Neural cell (in vitro differentiated cells): ENCODE measurements around the gene MRNIP. TPM values are rescaled to one million over a fixed set of nuclear protein-coding genes. Genes with fewer than 3 reads are reported as not detected.

Source experiments
- H2AFZ ChIP-seq: fragments of 200-600, 300-800 bp; sonication (generic), shearing (Covaris generic); 2 replicates; pipeline ENCODE4 v1.6.0; 2014; ENCODE audit warnings: low read depth, mild to moderate bottlenecking, antibody characterized with exemption, low read length, moderate library complexity
- H3F3A ChIP-seq: fragments of 200-600 bp; shearing (Covaris generic); 2 replicates; pipeline ENCODE4 v1.6.1; 2016; ENCODE audit warnings: mild to moderate bottlenecking, moderate library complexity, mixed read lengths, antibody characterized with exemption, low read length; ENCODE audit not compliant: insufficient read depth, poor library complexity, severe bottlenecking
- H3K27ac ChIP-seq: fragments of 200-600, 300-800 bp; sonication (generic), shearing (Covaris generic); 2 replicates; pipeline ENCODE4 v1.5.1; 2014; ENCODE audit warnings: mild to moderate bottlenecking, low read length, moderate library complexity
- H3K27me3 ChIP-seq: fragments of 300-800, 200-600 bp; sonication (generic), shearing (Covaris generic); 2 replicates; pipeline ENCODE4 v1.6.0; 2014; ENCODE audit warnings: mild to moderate bottlenecking, low read depth, low read length, moderate library complexity; ENCODE audit not compliant: insufficient read depth
- H3K36me3 ChIP-seq: fragments of 300-800, 200-600 bp; sonication (generic), shearing (Covaris generic); 2 replicates; pipeline ENCODE4 v1.5.1; 2014; ENCODE audit warnings: mild to moderate bottlenecking, antibody characterized with exemption, low read length, moderate library complexity; ENCODE audit not compliant: insufficient read depth
- H3K4me2 ChIP-seq: fragments of 300-800, 200-600 bp; sonication (generic), shearing (Covaris generic); 2 replicates; pipeline ENCODE4 v1.6.0; 2014; ENCODE audit warnings: mild to moderate bottlenecking, low read length
- H3K4me3 ChIP-seq: fragments of 300-800, 200-600 bp; sonication (generic), shearing (Covaris generic); 2 replicates; pipeline ENCODE4 v1.5.1; 2014; ENCODE audit warnings: mild to moderate bottlenecking, low read length, moderate library complexity
- H3K79me2 ChIP-seq: fragments of 200-600 bp; shearing (Covaris generic); replicated peaks from 2 replicates; pipeline ENCODE4 v1.6.0; 2014; ENCODE audit warnings: mild to moderate bottlenecking, low read length, moderate library complexity; ENCODE audit not compliant: insufficient read depth
- H3K9ac ChIP-seq: fragments of 300-800, 200-600 bp; sonication (generic), shearing (Covaris generic); 2 replicates; pipeline ENCODE4 v1.6.1; 2016; ENCODE audit warnings: mild to moderate bottlenecking, low read length, mixed read lengths
- H3K9me2 ChIP-seq: fragments of 200-600 bp; shearing (Covaris generic); 2 replicates; pipeline ENCODE4 v1.6.1; 2016; ENCODE audit warnings: mild to moderate bottlenecking, low read length, mixed read lengths; ENCODE audit not compliant: insufficient read depth
- H3K9me3 ChIP-seq: fragments of 200-600, 300-800 bp; sonication (generic), shearing (Covaris generic); 2 replicates; pipeline ENCODE4 v1.6.1; 2016; ENCODE audit warnings: mild to moderate bottlenecking, mixed run types, low read length, moderate library complexity, mixed read lengths
- H4K20me1 ChIP-seq: fragments of 200-600 bp; shearing (Covaris generic); 2 replicates; pipeline ENCODE4 v1.6.1; 2016; ENCODE audit warnings: mild to moderate bottlenecking, mixed run types; ENCODE audit not compliant: insufficient read depth
- CTCF ChIP-seq: fragments of 450-650 bp; IDR thresholded peaks from 2 replicates; pipeline ENCODE4 v1.5.1; 2014; ENCODE audit warnings: antibody characterized with exemption, mild to moderate bottlenecking, moderate library complexity; ENCODE audit not compliant: poor library complexity, severe bottlenecking
- EP300 ChIP-seq: fragments of 450-650 bp; conservative IDR thresholded peaks from 2 replicates; pipeline ENCODE4 v1.6.1; 2014; ENCODE audit warnings: antibody characterized with exemption, mild to moderate bottlenecking, moderate library complexity; ENCODE audit not compliant: poor library complexity, severe bottlenecking
- EZH2 ChIP-seq: fragments of 200-600, 300-800 bp; shearing (Covaris generic), sonication (generic); IDR thresholded peaks from 2 replicates; pipeline ENCODE4 v1.6.1; 2014; ENCODE audit warnings: antibody characterized with exemption, low read length, borderline replicate concordance, mild to moderate bottlenecking; ENCODE audit not compliant: insufficient read depth, poor library complexity, severe bottlenecking
- MXI1 ChIP-seq: fragments of 450-650 bp; conservative IDR thresholded peaks from 2 replicates; pipeline ENCODE4 v1.6.1; 2014; ENCODE audit warnings: antibody characterized with exemption, mild to moderate bottlenecking; ENCODE audit not compliant: poor library complexity, severe bottlenecking
- POLR2AphosphoS5 ChIP-seq: IDR thresholded peaks from 2 replicates; pipeline ENCODE4 v1.6.1; 2012
- RAD21 ChIP-seq: fragments of 450-650 bp; conservative IDR thresholded peaks from 2 replicates; pipeline ENCODE4 v1.6.1; 2014; ENCODE audit warnings: antibody characterized with exemption, mild to moderate bottlenecking, moderate library complexity
- REST ChIP-seq: IDR thresholded peaks from 2 replicates; pipeline ENCODE4 v1.6.1; 2012; ENCODE audit warnings: borderline replicate concordance
- SMC3 ChIP-seq: fragments of 450-650 bp; conservative IDR thresholded peaks from 2 replicates; pipeline ENCODE4 v1.6.1; 2014; ENCODE audit warnings: antibody characterized with exemption, mild to moderate bottlenecking, moderate library complexity; ENCODE audit not compliant: poor library complexity
- TAF1 ChIP-seq: IDR thresholded peaks from 2 replicates; pipeline ENCODE4 v1.6.1; 2012; ENCODE audit warnings: low read depth
- polyA plus RNA-seq: library from polyadenylated mRNA; depleted of rRNA; stranded (reverse); fragments of >200 nt; gene quantifications from 2 replicates; pipeline ENCODE4 v1.2.3, GENCODE V29; 2014

Gene MRNIP
- polyA plus RNA-seq, 1 donor from 2014 or later, result 121 TPM

GRCh38 chr5:179830818-179831468 lies 27.7 kb downstream of the MRNIP start:
- Histone ChIP-seq H4K20me1 (no peaks in the 10 kb centered on the region), H2AFZ (no peak overlapping the region), H3F3A (no peaks in the 10 kb centered on the region), H3K9ac (no peak overlapping the region), H3K4me3 (no peak overlapping the region), H3K27me3 (no peaks in the 10 kb centered on the region), H3K4me2 (no peak overlapping the region), H3K9me2 (no peaks in the 10 kb centered on the region), H3K36me3 (peaks cover 8% of the 10 kb centered on the region), H3K9me3 (no peaks in the 10 kb centered on the region), H3K79me2 (no peaks in the 10 kb centered on the region), H3K27ac (no peak overlapping the region)
- TF ChIP-seq EZH2 (no peak), POLR2AphosphoS5 (no peak), REST (no peak), CTCF (no peak), SMC3 (no peak), MXI1 (no peak), TAF1 (no peak), RAD21 (no peak), EP300 (no peak)

- no peaks in the 10 kb centered on the region for H3K27me3 ChIP-seq
- TF ChIP-seq EZH2 (no peak), SMC3 (no peak), EP300 (no peak), POLR2AphosphoS5 (no peak), REST (no peak), MXI1 (no peak), RAD21 (no peak), TAF1 (no peak), CTCF (no peak)
- H3F3A ChIP-seq, result no peaks in the 10 kb centered on the region
- no peaks in the 10 kb centered on the region for H3K9me3 ChIP-seq
- no peak overlapping the region for H2AFZ ChIP-seq
- H3K4me2 ChIP-seq, result no peak overlapping the region
- no peak overlapping the region for H3K4me3 ChIP-seq
- no peaks in the 10 kb centered on the region for H3K79me2 ChIP-seq
- no peaks in the 10 kb centered on the region for H4K20me1 ChIP-seq
- peaks cover 7% of the 10 kb centered on the region for H3K36me3 ChIP-seq
- H3K27ac ChIP-seq, result no peak overlapping the region
- H3K9ac ChIP-seq, result no peak overlapping the region
- no peaks in the 10 kb centered on the region for H3K9me2 ChIP-seq
Measured at GRCh38 chr5:179829732-179830435, 28.7 kb downstream of the MRNIP start.
